Lower leg skin (tissue), 4 donors: ENCODE measurements around the gene MARCHF10. TPM values are rescaled to one million over a fixed set of nuclear protein-coding genes. Genes with fewer than 3 reads are reported as not detected.

ENCODE experiments used
- DNase-seq, 2 donors: peaks; one replicate each; pipeline ENCODE4 v3.0.0-alpha.2; 2019; ENCODE audit warnings: low spot score in 2 of 2
- H3K4me3 ChIP-seq: fragments of 200-600 bp; sonication (generic); 2 replicates; pipeline ENCODE4 v1.5.1; 2017; ENCODE audit warnings: mild to moderate bottlenecking, low read depth; ENCODE audit not compliant: poor library complexity, severe bottlenecking
- POLR2A ChIP-seq, 2 donors: fragments of 450-650 bp; IDR thresholded peaks; one replicate each; pipeline ENCODE4 v1.6.1; 2016 to 2017; ENCODE audit warnings: antibody characterized with exemption in 2 of 2, mild to moderate bottlenecking in 1 of 2, moderate library complexity in 1 of 2
- WGBS, 2 donors: methylation state at CpG; one replicate each; pipeline ENCODE4 v1.1.5; 2018; 5-methylcytosine and 5-hydroxymethylcytosine counted together
- intact Hi-C: fragments of 100-400 bp; cut with DNase I; formaldehyde crosslinking; loops from one replicate; pipeline ENCODE4 v1.15.0; 2023; ENCODE audit warnings: low total_unique reads
- total RNA-seq, 4 donors: library from RNA; depleted of rRNA; stranded (reverse); fragments of >200 nt; gene quantifications; one replicate each; pipeline ENCODE4 v1.1.0, GENCODE V29; 2016
- TF ChIP-seq, protein P1 (sequence below), 3 donors: fragments of 450-650 bp; IDR thresholded peaks; one replicate each; pipeline ENCODE4 v1.5.1; 2016; ENCODE audit warnings: antibody characterized with exemption in 3 of 3, mild to moderate bottlenecking in 3 of 3, moderate library complexity in 2 of 3

Gene MARCHF10
- total RNA-seq, 4 donors from 2014 or later, result not detected

GRCh38 chr17:62756198-62756597 is 51.9 kb downstream of the MARCHF10 start:
- intact Hi-C loops, result no loop called here
- no peak for DNase-seq
- H3K4me3 ChIP-seq, result no peak overlapping the region
- WGBS, 2 donors, result 97 to 100% methylated on average over 4 of the region's 4 CpGs
- no peak for TF ChIP-seq POLR2A (IDR thresholded peaks at IDR 0.05)
- TF ChIP-seq, protein P1, sequence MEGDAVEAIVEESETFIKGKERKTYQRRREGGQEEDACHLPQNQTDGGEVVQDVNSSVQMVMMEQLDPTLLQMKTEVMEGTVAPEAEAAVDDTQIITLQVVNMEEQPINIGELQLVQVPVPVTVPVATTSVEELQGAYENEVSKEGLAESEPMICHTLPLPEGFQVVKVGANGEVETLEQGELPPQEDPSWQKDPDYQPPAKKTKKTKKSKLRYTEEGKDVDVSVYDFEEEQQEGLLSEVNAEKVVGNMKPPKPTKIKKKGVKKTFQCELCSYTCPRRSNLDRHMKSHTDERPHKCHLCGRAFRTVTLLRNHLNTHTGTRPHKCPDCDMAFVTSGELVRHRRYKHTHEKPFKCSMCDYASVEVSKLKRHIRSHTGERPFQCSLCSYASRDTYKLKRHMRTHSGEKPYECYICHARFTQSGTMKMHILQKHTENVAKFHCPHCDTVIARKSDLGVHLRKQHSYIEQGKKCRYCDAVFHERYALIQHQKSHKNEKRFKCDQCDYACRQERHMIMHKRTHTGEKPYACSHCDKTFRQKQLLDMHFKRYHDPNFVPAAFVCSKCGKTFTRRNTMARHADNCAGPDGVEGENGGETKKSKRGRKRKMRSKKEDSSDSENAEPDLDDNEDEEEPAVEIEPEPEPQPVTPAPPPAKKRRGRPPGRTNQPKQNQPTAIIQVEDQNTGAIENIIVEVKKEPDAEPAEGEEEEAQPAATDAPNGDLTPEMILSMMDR (IDR thresholded peaks at IDR 0.05), result no peak

- peak in 1 of 2 donors; percentile 75 for DNase-seq
- WGBS, 2 donors, result 38 to 47% methylated on average over 8 to 9 of the region's 10 CpGs
- intact Hi-C loops, result no loop called here
- H3K4me3 ChIP-seq, result no peak overlapping the region
- TF ChIP-seq, protein P1 (IDR thresholded peaks at IDR 0.05), result no peak
- TF ChIP-seq POLR2A (IDR thresholded peaks at IDR 0.05), result no peak
Observed at GRCh38 chr17:62755141-62755851, 52.8 kb downstream of the MARCHF10 start.

DNA sequence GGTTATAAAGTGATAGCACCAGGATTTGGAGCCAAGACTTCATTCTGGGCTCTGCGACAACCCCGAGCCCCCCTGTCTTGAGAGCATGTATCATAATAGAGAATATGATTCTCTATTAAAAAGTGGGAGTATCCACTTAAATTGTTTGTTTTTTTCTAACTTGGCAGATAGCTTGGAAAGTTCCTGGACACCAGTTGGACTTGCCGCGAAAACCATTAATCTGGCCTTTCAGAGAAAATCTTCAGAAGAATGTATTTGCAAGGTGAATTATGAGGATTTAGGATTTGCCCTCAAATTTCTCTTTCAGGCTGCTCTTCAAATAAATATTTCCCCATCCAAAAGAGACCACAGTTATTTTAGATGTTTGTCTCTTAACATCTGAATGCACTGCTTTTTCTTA is 53.5 kb downstream of the MARCHF10 start:
- intact Hi-C loops, result no loop called here
- 63 to 73% methylated on average over 4 of the region's 4 CpGs for WGBS, 2 donors
- peak in 1 of 2 donors; percentile 29 for DNase-seq
- no peak for TF ChIP-seq POLR2A (IDR thresholded peaks at IDR 0.05)
- TF ChIP-seq, protein P1 (IDR thresholded peaks at IDR 0.05), result no peak
- H3K4me3 ChIP-seq, result no peak overlapping the region

DNA sequence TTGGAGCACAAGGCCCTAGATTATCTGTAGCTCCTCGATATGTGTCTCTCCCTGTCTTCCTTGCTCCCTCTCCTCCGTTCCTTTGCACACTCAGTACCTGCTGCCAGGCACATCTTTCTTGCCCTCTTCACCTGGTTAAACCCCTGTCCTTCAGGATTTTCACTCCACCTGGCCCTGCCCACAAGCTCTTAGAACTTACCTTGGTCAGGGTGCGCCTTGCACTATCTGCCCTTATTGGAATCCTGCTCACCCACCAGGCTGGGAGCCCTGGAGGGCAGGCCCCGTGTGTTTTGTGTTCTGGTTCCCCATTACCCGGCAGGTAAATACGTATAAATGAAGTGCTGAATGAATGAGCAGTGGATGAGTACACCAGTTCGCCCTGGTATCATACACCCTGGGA is 54.6 kb downstream of the MARCHF10 start:
- 95% methylated on average over 7 of the region's 7 CpGs for WGBS, 2 donors
- intact Hi-C loops, result no loop called here
- peak in 1 of 2 donors; percentile 50 for DNase-seq
- H3K4me3 ChIP-seq, result no peak overlapping the region
- TF ChIP-seq, protein P1 (IDR thresholded peaks at IDR 0.05), result no peak

DNA sequence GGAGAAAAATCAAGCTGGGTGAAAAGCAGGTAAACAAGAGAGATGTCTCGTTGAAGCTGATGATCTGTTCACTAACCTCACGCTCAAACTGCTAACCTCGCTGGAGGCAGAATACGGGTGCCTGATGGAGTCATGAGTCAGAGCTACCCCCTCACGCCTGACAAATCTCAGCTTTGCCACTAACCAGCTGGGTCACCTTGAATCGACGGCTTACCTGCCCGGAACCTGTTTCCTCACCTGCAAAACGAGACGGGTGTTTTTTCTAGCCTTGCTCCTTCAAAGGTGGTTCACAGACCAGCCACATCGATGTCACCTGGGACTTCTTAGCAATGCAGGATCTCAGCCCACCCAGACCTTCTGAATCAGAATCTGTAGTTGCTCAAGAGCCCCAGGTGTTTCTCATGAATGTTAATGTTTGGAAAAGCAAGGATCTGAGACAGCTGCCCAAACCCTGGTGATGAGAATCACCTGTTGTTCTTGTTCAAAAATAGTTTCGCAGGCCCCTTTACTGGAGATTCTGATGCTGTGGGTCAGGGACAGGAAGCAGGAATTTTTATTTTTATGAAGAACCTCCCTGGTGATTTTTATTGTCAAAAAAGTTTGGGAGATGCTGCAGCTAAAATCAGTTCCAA is 56.9 kb downstream of the MARCHF10 start:
- intact Hi-C loops, result no loop called here
- no peak overlapping the region for H3K4me3 ChIP-seq
- TF ChIP-seq, protein P1 (IDR thresholded peaks at IDR 0.05), result no peak
- no peak for TF ChIP-seq POLR2A (IDR thresholded peaks at IDR 0.05)
- DNase-seq, result no peak
- WGBS, 2 donors, result 51 to 64% methylated on average over 12 of the region's 12 CpGs
